Embryonic facial prominence (tissue), 1 donor: ENCODE data around the gene MATN1.

Source experiments
- DNase-seq: peaks from one replicate; pipeline ENCODE4 v3.0.0-alpha.2; 2016; ENCODE audit errors: extremely low spot score

MATN1 gene

DNA sequence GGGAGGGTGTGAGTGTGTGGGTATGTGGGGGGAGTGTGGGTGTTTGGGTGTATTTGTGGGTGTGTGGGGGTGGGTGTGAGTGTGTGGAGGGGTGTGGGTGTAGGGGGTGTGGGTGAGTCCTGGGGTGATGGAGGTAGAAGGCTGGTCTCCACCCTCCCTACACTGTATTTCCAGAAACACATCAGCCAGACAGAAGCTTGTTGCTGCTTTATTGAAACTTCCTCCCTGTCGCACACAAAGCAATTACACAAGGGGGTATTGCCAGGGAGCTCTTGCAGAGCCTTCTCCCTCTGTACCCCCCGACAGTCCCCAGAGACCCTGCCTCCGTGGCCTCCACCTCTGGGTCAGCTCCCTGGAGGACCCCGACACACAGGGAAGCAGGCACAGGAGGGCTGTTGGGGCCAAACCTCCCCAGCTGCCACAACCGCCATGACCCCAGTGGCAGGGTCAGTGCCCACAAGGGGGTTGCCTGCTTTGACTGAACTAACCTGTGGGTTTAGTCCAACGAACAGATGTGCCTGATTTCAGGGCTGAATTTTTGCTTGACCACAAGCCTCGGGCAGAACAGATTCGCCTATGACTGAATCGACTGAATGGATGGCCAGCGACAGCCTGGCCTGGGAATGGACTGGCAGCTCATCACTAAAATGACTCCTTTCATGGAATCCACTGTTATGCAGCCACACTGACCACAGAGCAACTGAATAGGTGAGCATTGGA lies 9.1 kb upstream of the MATN1 start:
- DNase-seq, result no peak

DNA sequence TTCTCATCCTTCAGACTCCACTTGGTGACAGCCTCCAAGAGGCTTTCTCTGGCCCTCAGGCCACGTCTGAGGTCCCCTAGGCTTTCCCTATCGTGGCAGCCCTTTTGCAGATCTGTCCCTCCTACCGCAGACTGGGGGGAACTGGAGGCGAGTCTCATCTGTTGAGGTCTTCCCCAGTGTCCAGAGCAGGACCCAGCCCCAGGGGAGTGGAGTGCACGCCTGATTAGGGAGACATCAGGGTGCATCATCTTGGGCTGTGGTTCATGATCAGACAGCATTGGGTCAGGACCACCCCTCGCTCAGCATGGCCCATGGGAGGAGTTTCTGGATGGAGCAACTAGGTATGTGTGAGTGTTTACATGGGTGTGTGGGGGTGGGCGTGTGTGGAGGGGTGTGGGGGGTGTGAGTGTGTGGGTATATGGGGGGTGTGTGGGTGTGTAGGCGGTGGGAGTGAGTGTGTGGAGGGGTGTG lies 8.5 kb upstream of the MATN1 start:
- no peak for DNase-seq

- DNase-seq, result no peak
Measured at GRCh38 chr1:30731109-30731805, 7.9 kb upstream of the MATN1 start.

- DNase-seq, result no peak
Measured at GRCh38 chr1:30730346-30731108, 7.1 kb upstream of the MATN1 start.

DNA sequence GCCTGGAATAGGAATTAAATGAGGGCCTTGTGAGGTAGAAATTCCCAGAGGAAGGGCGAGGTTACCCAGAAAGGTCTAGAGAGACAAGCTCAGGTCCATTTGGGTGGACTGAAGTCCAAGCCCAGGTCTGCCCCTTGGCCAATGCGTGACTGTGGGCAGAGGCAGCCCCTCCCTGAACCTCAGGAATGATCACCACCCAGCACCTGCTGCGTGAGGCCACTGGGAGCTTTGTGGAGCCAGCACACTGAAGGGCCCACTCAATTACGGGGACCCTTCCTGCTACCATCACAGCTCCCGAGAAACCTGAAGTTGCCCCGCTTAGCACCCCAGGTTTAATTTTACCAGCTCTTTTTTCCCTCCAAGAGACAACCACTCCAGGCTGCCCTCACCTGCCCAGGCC lies 6.5 kb upstream of the MATN1 start:
- DNase-seq, result no peak

GRCh38 chr1:30728832-30729638 lies 5.7 kb upstream of the MATN1 start:
- DNase-seq, result no peak

DNA sequence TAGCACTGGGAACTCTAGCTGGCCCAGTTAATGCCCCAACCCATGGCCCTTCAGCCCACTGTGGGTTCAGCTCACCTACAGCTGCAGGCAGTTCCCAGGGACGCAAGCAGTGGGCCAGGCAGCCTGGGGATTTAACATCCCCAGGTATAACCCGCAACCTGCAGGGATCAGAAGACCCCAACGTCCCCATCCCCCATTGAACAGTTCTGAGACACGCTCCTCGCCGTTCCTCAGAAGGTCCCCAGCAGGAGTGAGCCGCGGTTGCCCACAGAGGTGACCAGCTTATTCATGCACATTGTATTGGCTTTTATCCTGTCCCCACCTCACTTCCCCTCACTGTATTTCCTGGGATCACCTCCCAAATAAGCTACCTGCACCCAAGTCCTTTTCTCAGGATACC lies 5.0 kb upstream of the MATN1 start:
- no peak for DNase-seq

DNA sequence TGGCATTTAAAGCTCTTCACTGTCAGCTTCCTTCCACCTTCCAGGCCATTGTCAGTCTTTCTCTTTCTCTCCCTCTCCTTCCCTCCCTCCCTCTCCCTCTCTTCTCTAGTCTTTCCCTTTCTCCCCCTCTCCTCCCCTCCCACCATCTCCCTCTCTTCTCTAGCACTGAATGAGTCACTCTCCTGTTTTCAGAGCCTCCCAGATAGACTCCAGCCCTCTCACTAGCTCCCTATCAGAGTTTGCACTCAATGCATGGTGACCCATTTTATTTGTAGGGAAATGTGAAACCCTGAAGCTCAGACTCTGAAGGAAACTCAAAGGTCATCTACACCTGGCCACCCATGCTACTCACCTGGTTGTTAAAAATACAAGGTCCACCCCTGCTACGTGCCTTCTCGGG lies 4.4 kb upstream of the MATN1 start:
- DNase-seq, result no peak

GRCh38 chr1:30726773-30727684 lies 3.6 kb upstream of the MATN1 start:
- DNase-seq, result no peak

DNA sequence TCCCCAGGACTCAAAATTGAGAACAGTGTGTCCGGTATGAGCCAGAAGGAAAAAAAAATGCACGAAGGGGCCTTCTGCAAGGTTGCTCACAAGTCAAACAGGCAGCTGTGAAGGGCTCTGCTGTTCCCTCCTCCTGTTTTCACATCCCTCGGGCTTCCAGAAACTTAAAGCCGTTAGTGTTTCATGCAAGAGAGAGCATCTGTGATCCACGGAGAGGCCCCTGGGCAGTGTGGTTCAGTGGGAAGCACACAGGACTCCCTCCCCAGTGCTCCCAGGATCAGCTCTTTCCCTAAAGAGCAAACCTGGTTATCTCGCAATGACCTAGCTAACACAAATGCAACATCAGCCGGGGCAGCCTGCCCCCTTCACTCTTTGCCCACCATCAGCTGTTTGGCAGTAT lies 2.9 kb upstream of the MATN1 start:
- peak; percentile 33 for DNase-seq

- no peak for DNase-seq
Measured at GRCh38 chr1:30725450-30726095, 2.2 kb upstream of the MATN1 start.

- DNase-seq, result no peak
Measured at GRCh38 chr1:30724655-30725421, 1.5 kb upstream of the MATN1 start.

GRCh38 chr1:30724175-30724574 lies 790 bp upstream of the MATN1 start:
- DNase-seq, result no peak

- no peak for DNase-seq
Measured at GRCh38 chr1:30721812-30722537, 1.4 kb downstream of the MATN1 start.

- DNase-seq, result no peak
Measured at GRCh38 chr1:30721341-30721793, 2.0 kb downstream of the MATN1 start.

- DNase-seq, result no peak
Measured at GRCh38 chr1:30720271-30721223, 2.8 kb downstream of the MATN1 start.
